Body of pancreas (tissue), 4 donors: ENCODE measurements around the gene SCG5. TPM values are rescaled to one million over a fixed set of nuclear protein-coding genes. Genes with fewer than 3 reads are reported as not detected.
A peak's percentile ranks its signal among the peaks of the same experiment; 100 is the strongest.

Experiments used
- ATAC-seq: fragments of 150-250 bp; one replicate; pipeline ENCODE4 v1.9.1; 2016
- DNase-seq, 4 donors: peaks; one replicate each; pipeline ENCODE4 v3.0.0-alpha.2; 2019
- H3K27ac ChIP-seq, 4 donors: fragments of 200-600 bp; sonication (generic); 1 replicate in 3 of 4; 2 replicates in 1 of 4; pipeline versions ENCODE4 v1.5.1 to v1.6.1; 2016 to 2019; ENCODE audit warnings: mild to moderate bottlenecking in 1 of 4, mixed read lengths in 1 of 4, moderate library complexity in 1 of 4
- H3K27me3 ChIP-seq, 2 donors: fragments of 200-600 bp; sonication (generic); one replicate each; pipeline ENCODE4 v1.6.0; 2016; ENCODE audit warnings: mild to moderate bottlenecking in 1 of 2
- H3K36me3 ChIP-seq, 2 donors: fragments of 200-600 bp; sonication (generic); replicated peaks in 1 of 2; 2 replicates each; pipeline ENCODE4 v1.5.1; 2016; ENCODE audit warnings: low read depth in 2 of 2; ENCODE audit not compliant: insufficient read depth in 1 of 2
- H3K4me1 ChIP-seq: fragments of 200-600 bp; sonication (generic); one replicate; pipeline ENCODE4 v1.6.0; 2016
- H3K4me3 ChIP-seq, 2 donors: fragments of 200-600 bp; sonication (generic); 1 replicate in 1 of 2; 2 replicates in 1 of 2; pipeline ENCODE4 v1.5.1; 2016 to 2019
- H3K9me3 ChIP-seq, 3 donors: fragments of 200-600 bp; sonication (generic); 1 replicate in 2 of 3; 2 replicates in 1 of 3; pipeline ENCODE4 v1.5.1; 2016
- POLR2A ChIP-seq, 3 donors: fragments of 450-650 bp; IDR thresholded peaks; one replicate each; pipeline ENCODE4 v1.6.1; 2016; ENCODE audit warnings: antibody characterized with exemption in 3 of 3, mild to moderate bottlenecking in 2 of 3
- WGBS, 2 donors: methylation state at CpG; one replicate each; pipeline ENCODE4 v1.1.5; 2017; 5-methylcytosine and 5-hydroxymethylcytosine counted together
- intact Hi-C: fragments of 100-400 bp; cut with DNase I; formaldehyde crosslinking; loops from one replicate; pipeline ENCODE4 v1.15.1; 2023
- total RNA-seq, 2 donors: library from RNA; depleted of rRNA; stranded (reverse); fragments of >200 nt; gene quantifications; one replicate each; pipeline ENCODE4 v1.1.0, GENCODE V29; 2016
- TF ChIP-seq, protein P1 (sequence below), 7 experiments: fragments of 450-650 bp in 4 of 7; fragments of 200-600 bp in 3 of 7; sonication (generic) in 3 of 7; IDR thresholded peaks; one replicate each; pipeline ENCODE4 v1.5.1; 2016 to 2019; ENCODE audit warnings: antibody characterized with exemption in 7 of 7

SCG5 gene
- total RNA-seq, 2 donors from 2014 or later, result 49.4 to 50.1 TPM

DNA sequence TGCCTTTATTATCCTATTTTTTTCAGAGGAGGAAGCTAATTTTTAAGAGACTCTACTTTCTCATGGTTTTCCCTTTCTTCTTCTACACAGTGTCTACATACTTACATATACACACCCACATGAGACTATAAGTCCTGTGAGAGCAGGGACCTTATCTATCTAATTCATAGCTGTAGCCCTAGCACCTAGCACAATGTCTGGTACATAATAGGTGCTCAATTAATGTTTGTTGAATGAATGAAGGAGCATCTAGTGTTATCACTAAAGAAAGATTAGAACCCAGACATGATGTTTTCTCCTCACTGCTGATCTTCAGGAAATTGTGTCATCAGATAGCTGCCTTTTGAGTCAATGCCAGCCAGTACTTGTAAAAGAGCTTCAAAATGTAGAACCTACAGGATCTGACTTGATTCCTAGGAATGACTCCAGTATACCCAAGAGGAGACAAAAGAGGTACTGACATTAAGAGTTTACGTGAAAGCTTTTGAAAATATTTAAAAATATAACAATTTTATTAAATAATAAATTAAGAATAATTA lies 2.5 kb downstream of the SCG5 start:
- DNase-seq (no peak), ATAC-seq (no peak)
- Histone ChIP-seq H3K36me3 (no peaks in the 10 kb centered on the region), H3K9me3 (no peaks in the 10 kb centered on the region), H3K27me3 (no peaks in the 10 kb centered on the region), H3K4me3 (no peak overlapping the region), H3K27ac (no peak overlapping the region), H3K4me1 (peaks cover 31% of the 10 kb centered on the region)
- WGBS, 2 donors, result 97 to 100% methylated on average over 1 of the region's 1 CpG
- intact Hi-C loops, result loop anchor here (10.0 kb wide), 1 partner anchor 61 kb away; no protein-coding TSS in a partner anchor
- TF ChIP-seq, protein P1, sequence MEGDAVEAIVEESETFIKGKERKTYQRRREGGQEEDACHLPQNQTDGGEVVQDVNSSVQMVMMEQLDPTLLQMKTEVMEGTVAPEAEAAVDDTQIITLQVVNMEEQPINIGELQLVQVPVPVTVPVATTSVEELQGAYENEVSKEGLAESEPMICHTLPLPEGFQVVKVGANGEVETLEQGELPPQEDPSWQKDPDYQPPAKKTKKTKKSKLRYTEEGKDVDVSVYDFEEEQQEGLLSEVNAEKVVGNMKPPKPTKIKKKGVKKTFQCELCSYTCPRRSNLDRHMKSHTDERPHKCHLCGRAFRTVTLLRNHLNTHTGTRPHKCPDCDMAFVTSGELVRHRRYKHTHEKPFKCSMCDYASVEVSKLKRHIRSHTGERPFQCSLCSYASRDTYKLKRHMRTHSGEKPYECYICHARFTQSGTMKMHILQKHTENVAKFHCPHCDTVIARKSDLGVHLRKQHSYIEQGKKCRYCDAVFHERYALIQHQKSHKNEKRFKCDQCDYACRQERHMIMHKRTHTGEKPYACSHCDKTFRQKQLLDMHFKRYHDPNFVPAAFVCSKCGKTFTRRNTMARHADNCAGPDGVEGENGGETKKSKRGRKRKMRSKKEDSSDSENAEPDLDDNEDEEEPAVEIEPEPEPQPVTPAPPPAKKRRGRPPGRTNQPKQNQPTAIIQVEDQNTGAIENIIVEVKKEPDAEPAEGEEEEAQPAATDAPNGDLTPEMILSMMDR (IDR thresholded peaks at IDR 0.05), result no peak
- no peak for TF ChIP-seq POLR2A (IDR thresholded peaks at IDR 0.05)

DNA sequence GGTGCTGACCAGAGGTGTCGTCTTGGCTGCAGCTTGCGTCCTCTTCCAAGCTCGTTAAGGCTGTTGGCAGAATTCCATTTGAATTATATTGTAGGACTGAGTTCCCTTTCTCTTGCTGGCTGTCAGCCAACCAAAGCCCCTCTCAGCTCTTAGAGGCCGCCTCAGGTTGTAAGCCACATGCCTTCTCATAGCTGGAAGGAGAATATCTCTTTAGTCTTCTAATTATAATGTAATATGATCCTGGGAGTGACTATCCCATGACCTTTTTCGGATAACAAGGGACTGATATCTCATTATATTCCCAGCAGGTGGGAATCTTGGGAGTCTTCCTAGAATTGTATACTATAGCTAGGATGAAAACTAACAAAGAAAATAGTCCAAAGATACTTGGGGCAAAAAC lies 4.8 kb downstream of the SCG5 start:
- Histone ChIP-seq H3K36me3 (no peaks in the 10 kb centered on the region), H3K9me3 (no peaks in the 10 kb centered on the region), H3K4me3 (no peak overlapping the region), H3K27ac (no peak overlapping the region), H3K4me1 (peaks cover 54% of the 10 kb centered on the region), H3K27me3 (no peaks in the 10 kb centered on the region)
- DNase-seq (no peak), ATAC-seq (no peak)
- WGBS, 2 donors, result 28 to 36% methylated on average over 5 of the region's 5 CpGs
- intact Hi-C loops, result loop anchor here (10.0 kb wide), 1 partner anchor 59 kb away; no protein-coding TSS in a partner anchor
- no peak for TF ChIP-seq POLR2A (IDR thresholded peaks at IDR 0.05)
- TF ChIP-seq, protein P1 (IDR thresholded peaks at IDR 0.05), result no peak

DNA sequence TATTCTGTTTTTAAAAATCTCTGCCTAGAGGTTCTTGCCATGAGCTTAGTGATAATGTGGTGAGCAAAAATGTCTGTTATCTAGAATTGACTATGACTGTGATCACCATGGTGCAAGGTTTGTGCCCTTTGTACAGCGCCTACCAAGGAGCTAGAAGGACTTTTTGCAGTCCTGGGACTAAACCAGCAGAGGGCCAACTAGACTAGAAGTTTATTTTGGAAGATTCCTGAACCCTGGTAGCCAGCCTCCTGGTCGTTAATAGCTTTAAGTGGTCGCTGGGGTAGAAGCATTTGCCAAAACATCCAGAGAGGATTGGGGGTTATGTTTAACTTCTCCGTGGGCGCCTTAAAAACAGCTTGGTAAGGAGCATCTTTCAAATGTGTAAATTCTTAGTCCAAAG lies 7.8 kb downstream of the SCG5 start:
- H3K9me3 ChIP-seq, result no peaks in the 10 kb centered on the region
- WGBS, 2 donors, result 30 to 37% methylated on average over 5 of the region's 5 CpGs
- peaks cover 72% of the 10 kb centered on the region for H3K4me1 ChIP-seq
- intact Hi-C loops, result loop anchor here (10.0 kb wide), 1 partner anchor 55 kb away; no protein-coding TSS in a partner anchor
- TF ChIP-seq POLR2A (IDR thresholded peaks at IDR 0.05), result no peak
- TF ChIP-seq, protein P1 (IDR thresholded peaks at IDR 0.05), result peak; percentile 6 to 55 (median 28)
- peak overlapping the region in 3 of 4 donors; percentile 67 to 83 (median 79) for H3K27ac ChIP-seq
- peak; percentile 21 for ATAC-seq
- no peaks in the 10 kb centered on the region for H3K27me3 ChIP-seq
- H3K36me3 ChIP-seq, result no peaks in the 10 kb centered on the region
- DNase-seq, result peak in 3 of 4 donors; percentile 33 to 50 (median 50)
- no peak overlapping the region for H3K4me3 ChIP-seq

DNA sequence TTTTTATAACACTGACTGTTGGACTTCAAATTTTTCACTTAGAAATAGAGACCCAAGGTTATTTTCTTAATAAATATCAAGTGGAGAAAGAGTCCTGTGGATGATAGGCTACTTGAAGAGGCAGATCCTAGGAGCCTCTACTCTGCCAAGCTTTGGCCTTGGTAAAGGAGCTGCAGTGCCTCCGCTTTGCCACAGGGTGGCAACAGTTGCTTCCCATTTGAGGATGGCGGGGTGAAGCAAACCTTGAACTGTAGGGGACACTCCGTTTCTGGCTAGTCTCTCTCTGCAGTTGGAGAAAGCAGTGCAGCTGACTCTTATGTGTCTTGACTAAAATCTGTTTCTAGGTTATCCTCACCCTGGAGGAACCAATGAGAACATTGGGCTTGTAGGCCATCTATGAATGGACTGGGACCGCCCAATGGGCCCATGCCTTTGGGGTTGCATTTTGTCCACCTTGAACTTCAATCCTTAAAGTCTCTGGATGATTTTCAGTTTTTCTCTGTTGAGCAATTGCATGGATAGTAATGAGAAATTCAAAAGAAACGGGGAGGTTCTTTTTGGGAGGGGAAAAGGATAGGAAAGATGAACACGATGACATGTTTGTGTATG lies 9.8 kb downstream of the SCG5 start:
- Histone ChIP-seq H3K27me3 (no peaks in the 10 kb centered on the region), H3K27ac (peak overlapping the region in 3 of 4 donors; percentile 70 to 83 (median 79)), H3K9me3 (no peaks in the 10 kb centered on the region), H3K36me3 (no peaks in the 10 kb centered on the region), H3K4me3 (no peak overlapping the region), H3K4me1 (peaks cover 83% of the 10 kb centered on the region)
- intact Hi-C loops, result no loop called here
- WGBS, 2 donors, result 47 to 55% methylated on average over 6 of the region's 6 CpGs
- ATAC-seq (peak; percentile 54), DNase-seq (peak; percentile 44 to 64 (median 59))
- TF ChIP-seq, protein P1 (IDR thresholded peaks at IDR 0.05), result peak; percentile 17 to 71 (median 65)
- TF ChIP-seq POLR2A (IDR thresholded peaks at IDR 0.05), result no peak
